Right ventricle myocardium superior (tissue), 1 donor: ENCODE data around the gene STRBP. TPM values are rescaled to one million over a fixed set of nuclear protein-coding genes. Genes with fewer than 3 reads are reported as not detected.
A peak's percentile ranks its signal among the peaks of the same experiment; 100 is the strongest.
"Not testable (repeated sequence)": the region's sequence is repeated elsewhere in the genome, so short reads cannot be mapped to it uniquely, and the experiment has no call there.

ENCODE experiments used
- ATAC-seq: fragments of 200-7000 bp; cut with Tn5 transposase; one replicate; pipeline ENCODE4 v1.9.1; 2020; ENCODE audit warnings: mild to moderate bottlenecking; ENCODE audit not compliant: poor library complexity
- DNase-seq: peaks from one replicate; pipeline ENCODE4 v3.0.0-alpha.2; 2020
- intact Hi-C: fragments of 100-400 bp; cut with DNase I; formaldehyde crosslinking; loops from one replicate; pipeline ENCODE4 v1.11.2; 2022
- total RNA-seq: library from RNA; stranded (reverse); fragmentation: NEBNext Ultra II Directional; extraction: Animal tissue kit (Norgen Biotek cat#: 25700); gene quantifications from one replicate; pipeline ENCODE4 v1.2.1, GENCODE V29; 2021
- donor health status: DM: no; HTN: yes; CAD: no; lungs with severe emphysema.

STRBP gene
- total RNA-seq, 1 donor from 2014 or later = 20.3 TPM

- ATAC-seq (no peak), DNase-seq (no peak)
- intact Hi-C loops = no loop called here
Observed at GRCh38 chr9:123217128-123217654, 51.2 kb downstream of the STRBP start.

- ATAC-seq (no peak), DNase-seq (no peak)
- intact Hi-C loops = no loop called here
Observed at GRCh38 chr9:123216251-123216797, 52.1 kb downstream of the STRBP start.

GRCh38 chr9:123211081-123211480 is 57.3 kb downstream of the STRBP start:
- no peak for ATAC-seq
- intact Hi-C loops = no loop called here
- no peak for DNase-seq

- no peak for DNase-seq
- no peak for ATAC-seq
- intact Hi-C loops = no loop called here
Observed at GRCh38 chr9:123208626-123209174, 59.7 kb downstream of the STRBP start.

- ATAC-seq (no peak), DNase-seq (no peak)
Observed at GRCh38 chr9:123206065-123206464, 62.3 kb downstream of the STRBP start.

GRCh38 chr9:123201083-123201482 is 67.3 kb downstream of the STRBP start:
- intact Hi-C loops = no loop called here
- ATAC-seq = no peak
- DNase-seq = no peak

More at GRCh38 chr9:123206065-123206464, 62.3 kb downstream of the STRBP start:
- intact Hi-C loops = no loop called here

GRCh38 chr9:123200469-123200868 is 67.9 kb downstream of the STRBP start:
- ATAC-seq, intact Hi-C loops: not testable (repeated sequence)

GRCh38 chr9:123196124-123196523 is 72.3 kb downstream of the STRBP start:
- DNase-seq = no peak
- ATAC-seq = no peak
- intact Hi-C loops = no loop called here

More at GRCh38 chr9:123200469-123200868, 67.9 kb downstream of the STRBP start:
- not testable (repeated sequence) for DNase-seq

GRCh38 chr9:123194023-123194422 is 74.4 kb downstream of the STRBP start:
- intact Hi-C loops = no loop called here
- DNase-seq = no peak
- no peak for ATAC-seq

- intact Hi-C loops = no loop called here
Observed at GRCh38 chr9:123191680-123192079, 76.7 kb downstream of the STRBP start.

GRCh38 chr9:123191260-123191659 is 77.1 kb downstream of the STRBP start:
- intact Hi-C loops = no loop called here
- ATAC-seq = no peak
- no peak for DNase-seq

More at GRCh38 chr9:123191680-123192079, 76.7 kb downstream of the STRBP start:
- ATAC-seq (no peak), DNase-seq (no peak)

GRCh38 chr9:123187131-123187530 is 81.3 kb downstream of the STRBP start:
- intact Hi-C loops = no loop called here
- DNase-seq (no peak), ATAC-seq (no peak)

- intact Hi-C loops, DNase-seq, ATAC-seq: not testable (repeated sequence)
Observed at GRCh38 chr9:123186029-123186428, 82.4 kb downstream of the STRBP start.

- ATAC-seq = peak; percentile 31
- DNase-seq = no peak
- intact Hi-C loops = no loop called here
Observed at GRCh38 chr9:123176949-123177348, 91.4 kb downstream of the STRBP start.

GRCh38 chr9:123175854-123176629 is 92.3 kb downstream of the STRBP start:
- intact Hi-C loops = no loop called here
- ATAC-seq (no peak), DNase-seq (no peak)

GRCh38 chr9:123174887-123175518 is 93.4 kb downstream of the STRBP start:
- no peak for ATAC-seq
- intact Hi-C loops = no loop called here
- DNase-seq = no peak

GRCh38 chr9:123174079-123174478 is 94.3 kb downstream of the STRBP start:
- DNase-seq (no peak), ATAC-seq (no peak)
- intact Hi-C loops = no loop called here

GRCh38 chr9:123169926-123170325 is 98.5 kb downstream of the STRBP start:
- no peak for DNase-seq
- intact Hi-C loops = no loop called here

GRCh38 chr9:123168586-123168985 is 99.8 kb downstream of the STRBP start:
- ATAC-seq = no peak
- intact Hi-C loops = no loop called here
- DNase-seq = no peak

More at GRCh38 chr9:123169926-123170325, 98.5 kb downstream of the STRBP start:
- ATAC-seq = no peak
